Measurements from ENCODE around the gene UQCC2.

The UQCC2 gene

DNA sequence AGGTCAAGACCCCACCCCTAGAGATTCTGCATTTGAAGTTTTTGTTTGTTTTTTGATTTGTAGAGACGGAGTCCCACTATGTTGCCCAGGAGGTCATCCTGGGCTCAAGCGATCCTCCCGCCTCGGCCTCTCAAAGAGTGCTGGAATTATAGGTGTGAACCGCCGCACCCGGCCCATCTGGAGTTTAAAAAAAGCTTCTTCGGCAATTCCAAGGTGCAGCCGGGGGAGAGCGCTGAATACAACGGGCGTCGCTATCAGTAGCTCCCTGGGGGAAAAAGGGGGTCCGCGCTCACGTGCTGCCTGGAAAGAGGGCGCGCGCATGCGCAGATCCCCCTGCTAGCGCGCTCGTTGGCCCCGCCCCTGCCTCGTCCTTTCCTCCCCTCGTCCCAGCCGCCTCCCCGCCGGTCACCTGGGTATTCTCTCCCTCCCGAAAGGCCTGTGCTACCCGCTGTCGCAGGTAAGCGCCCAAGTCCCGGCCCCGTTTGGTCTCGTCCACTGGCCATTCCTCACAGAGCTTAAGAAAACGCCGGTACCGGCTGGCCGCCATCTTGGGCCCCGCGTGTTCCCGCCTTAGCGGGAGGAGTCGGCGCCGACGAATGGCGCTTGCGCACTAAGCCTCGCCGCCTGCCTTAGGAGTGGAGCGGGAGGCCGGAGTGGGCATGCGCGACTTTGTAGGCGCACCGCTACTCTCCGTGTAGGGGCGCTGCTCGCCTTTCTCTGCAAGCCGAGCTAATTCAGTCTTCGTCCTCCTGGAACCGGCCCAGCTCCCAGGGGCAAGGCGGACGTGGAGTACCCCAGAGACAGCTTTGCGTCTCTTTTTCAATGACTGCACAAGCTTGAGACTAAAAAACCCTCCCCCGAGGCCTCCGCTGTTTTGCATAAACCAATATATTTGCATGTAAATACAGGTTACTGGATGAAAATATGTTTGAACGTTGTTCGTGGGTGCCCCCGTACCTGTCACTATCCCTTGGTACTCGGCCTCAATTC, at the start of gene UQCC2:
Gene UQCC2 (minus strand): TSS at position 561 of the 990 bp plus-strand sequence. CDS start 14 bp downstream, at position 547.
- DNase-seq (ENCODE audit: low read depth in 2 of 2), result peak; percentile 87 to 94

DNA sequence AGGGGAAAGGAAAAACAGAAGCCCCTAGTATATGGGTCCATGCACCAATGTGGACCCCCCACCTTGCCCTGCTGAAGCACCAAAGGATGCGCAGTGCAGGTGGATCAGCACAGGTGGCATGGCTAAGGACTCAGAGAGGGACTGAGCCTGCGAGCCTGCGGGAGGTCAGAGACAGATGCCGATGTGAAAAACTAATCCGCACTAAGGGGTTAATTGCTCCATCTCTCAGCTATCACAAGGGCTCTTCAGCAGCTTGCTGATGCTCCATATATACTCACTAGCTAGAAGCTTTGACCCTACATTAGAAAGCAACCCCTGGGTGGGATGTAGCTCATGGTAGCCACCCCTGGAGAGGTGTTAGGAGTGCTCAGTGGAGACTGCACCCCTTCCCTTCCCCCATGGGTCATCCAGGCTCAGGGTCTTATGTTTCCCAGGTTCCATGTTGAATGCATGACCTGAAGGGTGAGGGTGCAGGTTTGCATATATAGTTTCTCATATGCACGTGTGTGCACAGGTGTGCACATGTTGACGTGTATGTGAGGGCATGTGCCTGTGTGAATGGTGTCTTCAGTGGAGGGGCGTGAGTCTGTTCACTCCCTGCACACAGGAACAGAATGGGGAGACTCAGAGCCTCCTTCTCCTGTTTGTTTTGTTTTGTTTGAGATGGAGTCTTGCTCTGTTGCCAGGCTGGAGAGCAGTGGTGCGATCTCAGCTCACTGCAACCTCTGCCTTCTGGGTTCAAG, 48.6 kb upstream of the UQCC2 start:
- DNase-seq (ENCODE audit: low read depth in 2 of 2), result no peak

DNA sequence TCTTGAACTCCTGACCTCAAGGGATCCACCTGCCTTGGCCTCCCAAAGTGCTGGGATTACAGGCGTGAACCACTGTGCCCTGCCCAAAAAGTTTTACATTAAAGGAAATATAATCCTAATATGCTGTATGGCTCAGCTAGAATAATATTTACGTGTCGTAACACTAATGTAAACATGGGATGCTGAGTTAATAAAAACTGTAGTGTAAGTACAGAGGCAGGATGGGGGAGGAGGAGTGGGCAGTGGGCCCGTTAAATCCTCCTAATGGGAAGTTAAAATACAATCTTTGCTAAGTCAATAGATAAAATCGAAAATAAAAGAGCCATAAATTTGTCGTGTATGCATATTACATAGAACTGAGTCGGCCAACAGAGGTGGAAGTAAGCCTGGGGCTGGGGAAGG, 47.3 kb upstream of the UQCC2 start:
- DNase-seq (ENCODE audit: low read depth in 2 of 2), result no peak

DNA sequence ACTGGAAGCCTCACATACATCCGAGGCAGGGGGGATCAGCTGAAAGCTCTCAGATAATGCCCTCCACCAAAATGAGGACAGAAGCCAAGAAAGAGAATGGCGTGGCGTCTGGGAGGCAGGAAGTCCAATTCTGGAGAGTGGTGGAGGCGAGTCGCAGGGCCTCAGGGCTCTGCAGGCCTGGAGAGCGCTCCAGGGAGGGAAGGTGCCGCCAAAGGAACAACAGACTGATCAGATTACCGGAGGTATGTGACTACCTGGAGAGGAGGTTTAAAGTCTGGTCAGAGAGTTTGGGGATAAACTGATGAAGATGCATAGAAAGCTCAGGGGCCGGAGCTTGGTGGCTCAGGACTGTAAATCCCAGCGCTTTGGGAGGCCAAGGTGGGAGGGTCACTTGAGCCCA, 46.4 kb upstream of the UQCC2 start:
- no peak for DNase-seq (ENCODE audit: low read depth in 2 of 2)

DNA sequence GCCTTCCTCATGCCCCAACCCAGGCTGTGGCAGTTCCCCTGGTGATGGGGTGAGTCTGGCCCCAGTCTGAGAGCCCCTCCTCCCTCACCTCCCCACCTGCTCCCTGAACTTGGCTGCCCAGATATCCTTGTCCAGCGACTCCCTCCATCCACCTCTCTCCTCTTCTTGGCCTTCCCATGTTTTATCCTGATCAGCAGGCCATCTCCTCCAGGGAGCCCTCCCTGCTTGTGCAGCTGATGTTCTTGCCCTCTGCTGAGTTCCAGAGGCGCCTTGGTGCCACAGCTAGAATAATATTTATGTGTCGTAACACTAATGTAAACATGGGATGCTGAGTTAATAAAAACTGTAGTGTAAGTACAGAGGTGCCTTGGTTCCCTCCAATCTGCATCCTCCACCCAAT, 45.6 kb upstream of the UQCC2 start:
- no peak for DNase-seq (ENCODE audit: low read depth in 2 of 2)

DNA sequence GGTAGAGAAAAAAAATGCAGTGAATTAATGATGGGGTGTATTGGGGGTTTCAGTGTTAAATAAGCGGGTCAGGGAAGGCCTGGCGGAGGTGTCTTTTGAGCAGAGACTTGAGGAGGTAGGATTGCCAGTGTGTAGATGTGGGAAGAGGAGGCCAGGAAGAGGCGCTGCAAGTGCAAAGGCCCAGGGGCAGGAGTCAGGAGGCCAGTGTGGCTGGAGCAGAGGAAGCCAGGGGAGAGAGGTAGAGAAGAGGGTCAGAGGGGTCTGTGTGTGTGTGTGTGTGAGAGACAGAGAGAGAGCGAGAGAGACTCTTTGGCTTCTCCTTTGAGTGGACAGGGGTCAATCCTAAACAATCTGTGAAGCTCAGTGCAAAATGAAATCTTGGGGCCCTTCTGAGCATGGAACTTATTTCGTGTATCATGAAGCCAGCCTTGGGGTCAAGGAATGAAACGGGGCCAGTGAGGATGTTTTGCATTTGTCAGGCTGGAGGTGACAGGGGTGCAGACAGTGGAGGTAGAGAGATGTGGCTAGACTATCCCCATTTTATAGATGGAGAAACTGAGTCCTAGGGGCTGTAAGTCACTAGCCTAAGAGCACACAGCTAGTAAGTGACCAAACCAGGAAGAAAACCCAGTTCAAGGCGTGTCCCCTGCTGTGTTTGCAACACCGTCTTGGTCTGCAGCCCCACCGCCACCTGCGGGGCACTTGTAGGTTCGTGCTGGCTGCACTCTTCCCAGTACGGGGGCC, 44.9 kb upstream of the UQCC2 start:
- DNase-seq (ENCODE audit: low read depth in 2 of 2), result no peak

DNA sequence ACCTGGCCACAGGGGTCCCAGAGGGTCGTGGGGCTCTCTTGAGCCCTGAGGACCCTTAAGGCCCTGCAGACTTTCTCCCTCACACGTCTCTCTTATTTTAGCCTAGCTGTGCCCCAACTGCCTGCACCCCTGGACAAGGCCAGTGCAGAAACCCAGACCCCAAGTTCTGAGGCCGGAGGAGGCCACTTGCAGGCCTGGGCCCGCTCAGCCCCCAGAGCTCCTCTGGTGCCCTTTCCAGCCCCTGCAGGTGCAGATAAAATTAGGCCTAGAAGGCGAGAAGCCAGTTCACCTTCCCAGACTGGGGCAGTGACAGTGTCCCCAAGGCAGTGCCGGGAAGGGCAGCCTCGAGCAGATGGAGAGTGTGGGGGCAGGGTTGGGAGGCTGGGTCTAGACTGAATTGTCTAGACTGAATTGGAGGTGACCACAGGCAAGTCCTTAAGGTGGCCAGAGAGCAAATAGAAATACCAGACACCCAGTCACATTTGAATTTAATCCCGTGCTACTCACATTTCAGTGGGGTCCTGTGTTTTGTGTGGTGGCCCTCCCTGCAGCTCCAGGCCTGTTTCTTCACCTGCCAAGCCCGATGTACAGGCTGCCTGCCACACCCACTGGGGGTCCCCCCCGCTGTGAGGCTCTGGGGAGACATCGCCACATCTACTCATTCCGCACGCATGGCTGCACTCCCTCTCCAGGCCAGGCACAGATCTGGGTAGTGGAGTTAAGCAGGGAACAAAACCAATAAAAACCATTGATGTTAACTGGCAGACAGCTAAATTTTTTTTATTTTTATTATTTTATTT, 43.8 kb upstream of the UQCC2 start:
- no peak for DNase-seq (ENCODE audit: low read depth in 2 of 2)

DNA sequence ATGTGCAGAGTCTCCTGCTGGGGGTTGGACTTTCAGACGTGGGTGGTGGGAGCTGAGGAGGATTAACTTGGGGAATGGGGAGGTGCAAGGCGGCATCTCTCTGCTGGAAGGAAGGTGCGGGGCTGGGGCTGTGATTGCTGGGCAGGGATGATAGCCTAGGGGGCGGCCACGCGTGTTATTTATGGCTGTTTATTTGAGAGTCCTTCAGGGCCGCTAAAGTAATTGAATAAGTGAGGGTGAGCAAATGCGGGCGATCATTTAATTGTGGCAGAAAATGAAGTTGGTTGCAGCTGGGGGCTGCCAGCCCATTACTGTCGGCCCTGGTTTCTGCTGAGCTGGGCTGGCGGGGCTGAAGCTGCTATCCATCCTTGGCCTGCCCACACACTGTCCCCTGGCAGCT, 42.7 kb upstream of the UQCC2 start:
- no peak for DNase-seq (ENCODE audit: low read depth in 2 of 2)

GRCh38 chr6:33752646-33753015, 41.1 kb upstream of the UQCC2 start:
- no peak for DNase-seq (ENCODE audit: low read depth in 2 of 2)

- DNase-seq (ENCODE audit: low read depth in 2 of 2), result no peak
These were observed 40.5 kb upstream of the UQCC2 start for GRCh38 chr6:33751771-33752645.

DNA sequence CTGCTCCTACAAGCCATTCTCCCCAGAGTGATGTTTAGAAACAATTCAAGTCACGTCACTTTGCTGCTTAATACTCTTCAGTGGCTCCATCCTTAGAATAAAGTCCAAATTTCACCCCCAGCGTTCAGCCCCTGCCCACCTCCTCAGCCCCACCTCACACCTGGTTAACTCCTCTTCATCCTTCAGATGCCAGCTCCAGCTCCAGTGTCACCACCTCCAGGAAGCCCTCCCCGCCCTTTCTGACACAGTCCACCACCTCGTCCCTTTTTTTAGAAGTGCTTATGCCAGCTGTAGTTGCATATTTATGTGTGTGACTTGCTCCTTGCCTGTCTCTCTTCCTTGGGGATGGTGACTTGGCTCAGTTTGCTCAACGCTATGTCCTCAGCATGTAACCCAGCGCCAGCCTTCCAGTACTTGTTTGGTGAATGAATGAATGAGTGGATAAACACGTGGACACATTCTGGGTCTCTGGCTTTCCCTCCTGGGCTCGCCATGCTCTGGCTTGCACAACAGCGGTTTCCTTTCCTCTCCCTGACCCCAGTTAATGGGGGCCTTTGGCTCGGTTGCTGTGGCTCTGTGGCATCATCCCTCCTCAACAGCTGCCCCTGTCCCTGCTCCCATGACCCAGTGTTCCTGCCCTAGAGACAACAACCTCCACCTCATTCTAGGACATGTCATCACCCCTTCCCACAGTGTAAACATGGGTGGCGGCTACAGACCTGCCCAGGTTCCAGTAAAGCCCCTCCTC, 38.9 kb upstream of the UQCC2 start:
- no peak for DNase-seq (ENCODE audit: low read depth in 2 of 2)

DNA sequence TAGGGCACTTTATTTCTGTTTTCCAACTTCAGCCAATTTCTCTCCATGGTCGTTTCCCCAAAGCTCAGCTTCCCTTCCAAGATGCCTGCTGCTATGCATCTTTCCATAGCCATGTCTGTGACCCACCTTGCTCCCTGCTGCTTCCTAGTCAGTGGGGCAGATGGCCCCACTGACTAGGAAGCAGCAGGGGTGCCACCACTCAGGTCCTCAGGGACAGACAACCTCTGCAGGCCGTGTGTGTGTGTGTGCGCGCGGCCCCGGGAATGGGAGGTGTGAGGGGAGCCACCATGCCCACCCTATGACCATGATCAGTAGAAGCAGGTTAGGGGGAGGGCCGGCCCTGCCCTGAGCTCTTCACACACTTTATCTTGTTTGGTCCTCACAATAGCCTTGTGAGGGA, 37.9 kb upstream of the UQCC2 start:
- DNase-seq (ENCODE audit: low read depth in 2 of 2), result no peak

DNA sequence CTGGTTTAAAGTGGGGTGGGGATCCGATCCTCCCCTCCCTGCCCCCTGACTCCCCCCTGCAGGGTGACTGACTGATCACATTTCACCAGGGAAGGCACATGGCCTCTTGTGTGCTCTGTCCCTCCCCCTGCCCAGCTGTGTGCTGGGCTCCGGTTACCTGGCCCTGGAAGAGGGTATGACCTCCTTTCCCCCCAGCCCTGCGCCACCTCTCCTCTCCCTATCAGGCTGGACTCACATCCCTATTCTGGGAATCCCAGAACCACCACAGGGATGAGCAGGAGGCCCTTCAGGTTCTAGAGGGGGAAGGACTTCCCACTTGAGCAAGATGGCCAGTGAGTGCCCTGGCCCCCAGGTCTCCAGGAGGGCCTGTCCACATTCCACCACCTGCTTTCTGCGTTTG, 37.3 kb upstream of the UQCC2 start:
- no peak for DNase-seq (ENCODE audit: low read depth in 2 of 2)

GRCh38 chr6:33747823-33748222, 36.3 kb upstream of the UQCC2 start:
- no peak for DNase-seq (ENCODE audit: low read depth in 2 of 2)

- no peak for DNase-seq (ENCODE audit: low read depth in 2 of 2)
These were observed 35.2 kb upstream of the UQCC2 start, which contains the start of gene IP6K3 for GRCh38 chr6:33746651-33747100. Gene IP6K3, minus strand, starts transcription at chr6:33746905. Its CDS starts 11,429 bp downstream, at chr6:33735476.

DNA sequence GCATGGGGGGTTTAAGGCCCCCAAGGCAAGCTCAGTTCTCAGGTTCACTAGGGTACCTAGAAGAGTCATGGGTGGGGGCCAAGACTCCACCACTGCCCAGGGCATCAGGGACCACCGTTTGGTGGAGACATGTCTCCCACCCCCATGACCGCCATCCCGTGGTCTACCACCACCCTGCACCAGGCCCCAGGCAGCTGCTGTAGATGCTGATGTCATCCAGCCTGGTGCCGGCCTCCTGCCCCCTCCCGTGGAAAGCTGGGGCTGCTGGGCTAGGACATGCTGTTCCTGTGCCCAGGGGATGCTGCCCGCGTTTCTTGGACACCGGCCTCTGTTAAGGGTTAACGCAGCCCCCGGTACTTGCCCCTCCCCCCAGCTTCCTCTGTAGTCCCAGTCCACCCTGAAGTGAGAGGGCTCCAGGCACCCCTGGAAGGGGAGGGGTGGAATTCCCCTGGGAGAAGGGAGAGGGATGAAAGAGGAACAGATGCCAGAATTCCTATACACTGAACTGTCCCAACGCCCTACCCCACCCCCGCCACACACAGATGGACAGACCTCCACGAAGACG, 34.6 kb upstream of the UQCC2 start:
- DNase-seq (ENCODE audit: low read depth in 2 of 2), result no peak

DNA sequence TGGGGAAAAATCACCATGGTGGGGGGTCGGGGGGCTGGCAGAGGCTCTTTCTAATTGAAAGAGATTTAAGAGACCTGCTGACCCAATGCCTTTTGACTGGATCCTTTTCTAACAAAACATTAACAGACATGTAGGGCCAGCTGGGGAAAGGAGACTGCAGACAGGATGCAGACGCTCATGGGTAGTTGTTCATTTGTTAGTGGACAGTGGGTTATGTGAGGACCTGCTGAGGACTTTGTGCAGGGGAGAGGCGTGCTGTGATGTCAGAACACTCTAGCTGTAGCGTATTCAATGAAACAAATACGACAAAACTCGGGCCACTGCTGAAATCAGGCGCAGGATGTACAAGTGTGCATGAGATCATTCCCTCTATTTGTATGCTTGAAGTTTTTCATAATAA, 34.0 kb upstream of the UQCC2 start:
- no peak for DNase-seq (ENCODE audit: low read depth in 2 of 2)

DNA sequence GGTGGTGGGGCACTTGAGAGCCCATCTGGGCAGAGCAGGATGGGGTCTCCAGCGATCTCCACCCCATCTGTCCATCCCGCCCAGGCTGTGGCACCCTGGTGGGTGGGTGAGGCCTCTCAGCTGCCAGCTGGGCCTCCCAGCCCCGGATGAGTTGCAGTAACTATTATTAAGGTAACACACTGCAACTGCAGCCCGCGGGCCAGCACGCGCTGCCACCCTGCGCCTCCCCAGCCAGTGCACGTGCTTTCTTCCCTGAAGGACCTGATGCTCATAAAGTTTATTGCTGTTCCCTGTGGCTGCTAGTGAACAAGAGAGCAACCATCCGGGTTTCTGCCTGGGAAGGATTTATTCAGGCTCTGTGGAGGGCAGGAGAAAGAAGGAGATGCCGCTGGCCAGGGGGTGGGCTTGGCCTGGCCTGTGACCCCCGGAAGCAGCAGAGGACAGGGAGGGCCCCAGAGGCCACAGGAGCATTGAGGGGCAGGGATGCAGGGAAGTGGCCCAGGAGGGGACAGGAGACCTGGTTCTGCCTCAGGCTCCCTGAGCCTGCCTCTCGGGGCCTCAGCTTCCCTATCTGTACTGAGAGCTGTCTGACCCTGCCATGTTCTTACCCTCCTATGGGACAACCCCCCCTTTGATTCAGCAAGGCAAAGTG, 33.5 kb upstream of the UQCC2 start:
- DNase-seq (ENCODE audit: low read depth in 2 of 2), result no peak
